ELF-1 (cell line): ENCODE data around the gene FAM171A2.
A peak's percentile ranks its signal among the peaks of the same experiment; 100 is the strongest.
"Not testable (repeated sequence)": the region's sequence is repeated elsewhere in the genome, so short reads cannot be mapped to it uniquely, and the experiment has no call there.

ENCODE experiments used
- DNase-seq: peaks from one replicate; pipeline ENCODE4 v3.0.0-alpha.2; 2016; ENCODE audit warnings: low read depth, low spot score

The FAM171A2 gene

DNA sequence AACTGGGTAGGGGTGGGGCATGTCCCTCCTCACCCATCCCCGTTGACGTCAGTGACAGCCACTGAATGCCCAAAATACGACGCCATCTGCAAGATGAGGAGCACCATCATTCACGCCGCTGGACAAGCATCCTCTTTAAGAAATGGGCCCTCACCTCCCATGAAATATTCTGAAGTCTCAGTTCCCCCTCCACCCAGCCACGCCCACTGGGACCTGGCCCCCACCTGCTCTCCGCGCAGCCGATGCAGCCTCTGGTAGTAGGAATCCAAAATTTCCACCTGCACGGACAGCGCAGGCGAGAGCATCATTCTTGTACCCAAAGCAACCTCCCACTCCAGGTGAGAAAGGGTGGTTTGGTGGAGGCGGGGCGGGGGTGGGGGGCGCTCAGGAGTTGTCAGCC is 20.2 kb upstream of the FAM171A2 start:
- DNase-seq, result no peak

DNA sequence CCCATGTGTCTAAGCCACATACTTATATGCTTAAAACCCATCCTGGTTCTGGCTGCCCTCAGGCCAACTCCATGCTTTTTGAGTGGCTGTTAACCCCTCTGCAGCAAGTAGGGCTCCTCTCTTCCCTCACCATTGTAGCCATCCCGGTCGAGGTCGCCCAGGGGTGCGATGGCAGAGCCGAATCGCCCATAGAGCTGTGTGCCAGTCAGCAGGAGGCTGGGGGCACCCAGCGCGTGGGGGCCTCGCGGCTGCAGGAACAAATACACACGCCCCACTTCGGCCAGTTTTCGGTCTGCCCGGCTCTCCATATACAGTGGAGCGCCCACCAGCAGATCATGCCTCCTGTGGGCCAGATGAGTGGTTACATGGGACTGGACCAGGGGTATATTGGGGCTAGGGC is 19.7 kb upstream of the FAM171A2 start:
- DNase-seq, result no peak

DNA sequence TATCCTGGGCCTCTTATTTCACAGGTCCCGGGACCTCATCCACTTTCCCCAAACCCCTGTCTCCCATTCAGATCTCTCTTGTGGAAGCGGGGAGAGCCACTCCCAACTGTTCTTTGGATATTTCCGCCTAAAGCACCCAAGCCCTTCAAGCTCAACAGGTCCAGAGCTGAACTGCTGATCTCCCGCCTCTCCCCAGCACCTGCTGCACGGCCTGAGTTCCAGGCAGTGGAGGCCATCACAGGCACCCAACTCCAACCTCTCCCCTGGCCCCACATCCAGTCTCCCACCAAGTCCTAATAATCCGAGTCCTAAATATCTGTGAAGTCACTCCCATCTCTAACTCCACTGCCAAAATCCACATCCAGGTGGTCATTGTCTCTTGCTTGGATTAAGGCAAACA is 19.3 kb upstream of the FAM171A2 start:
- DNase-seq, result no peak

DNA sequence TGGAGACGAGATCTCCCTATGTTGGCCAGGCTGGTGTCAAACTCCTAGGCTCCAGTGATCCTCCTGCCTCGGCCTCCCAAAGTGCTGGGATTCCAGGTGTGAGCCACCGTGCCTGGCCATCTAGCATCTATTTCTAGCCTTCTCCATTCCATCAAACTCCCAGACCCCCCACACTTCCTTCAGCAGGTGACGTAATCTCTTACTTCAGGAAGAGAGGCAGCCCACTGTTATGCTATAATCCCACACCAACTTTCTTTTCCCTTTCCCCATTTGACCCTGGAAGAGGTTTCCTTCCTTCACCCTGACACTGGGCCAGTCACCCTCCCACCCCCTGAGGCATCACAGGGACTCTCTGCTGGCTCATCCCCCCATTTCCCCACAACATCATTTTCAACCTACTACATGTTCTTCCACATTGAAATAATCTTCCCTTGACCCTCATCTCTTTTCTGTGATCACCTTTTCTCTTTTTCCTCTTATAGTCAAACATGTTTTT is 18.2 kb upstream of the FAM171A2 start:
- DNase-seq, result no peak

DNA sequence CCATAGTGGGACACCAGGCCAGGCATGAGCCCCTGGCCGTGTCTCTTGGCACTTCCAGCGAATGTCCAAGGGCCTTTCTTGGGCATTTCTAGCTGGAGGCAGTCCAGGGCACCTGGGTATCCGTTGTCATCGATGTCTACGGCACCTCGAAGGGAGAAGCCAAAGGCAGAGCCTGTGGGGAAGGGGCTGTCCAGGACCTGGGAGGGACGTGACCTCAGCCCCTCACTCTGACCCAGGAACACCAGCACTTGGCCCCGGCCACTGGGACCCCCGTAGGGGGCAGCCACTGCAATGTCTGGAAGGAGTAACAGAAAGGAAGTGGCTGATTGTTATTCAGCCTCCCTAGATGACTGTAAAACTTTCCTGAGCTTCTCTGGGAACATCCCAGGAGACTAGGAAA is 17.1 kb upstream of the FAM171A2 start:
- DNase-seq, result no peak

GRCh38 chr17:44379887-44380286 is 16.2 kb upstream of the FAM171A2 start:
- no peak for DNase-seq

- no peak for DNase-seq
Observed at GRCh38 chr17:44378171-44378705, 14.6 kb upstream of the FAM171A2 start.

DNA sequence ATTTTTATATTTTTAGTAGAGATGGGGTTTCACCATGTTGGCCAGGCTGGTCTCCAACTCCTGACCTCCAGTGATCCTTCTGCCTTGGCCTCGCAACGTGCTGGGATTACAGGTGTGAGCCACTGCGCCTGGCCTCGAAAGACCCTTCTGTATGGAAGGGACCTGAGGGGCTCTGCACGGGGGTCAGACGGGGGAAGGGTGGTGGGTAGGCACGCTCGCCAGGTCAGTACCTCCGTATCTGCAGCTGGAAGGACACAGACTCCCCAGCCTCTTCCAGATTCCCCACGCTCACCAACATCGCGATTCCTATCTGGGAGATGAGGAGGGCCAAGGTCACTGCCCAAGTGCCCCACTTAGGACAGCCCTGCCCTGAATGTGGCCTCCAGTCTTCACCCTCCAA is 13.1 kb upstream of the FAM171A2 start:
- DNase-seq, result no peak

GRCh38 chr17:44376124-44376523 is 12.5 kb upstream of the FAM171A2 start:
- peak; percentile 75 for DNase-seq

- DNase-seq, result peak; percentile 55
Observed at GRCh38 chr17:44375196-44376017, 11.8 kb upstream of the FAM171A2 start.

DNA sequence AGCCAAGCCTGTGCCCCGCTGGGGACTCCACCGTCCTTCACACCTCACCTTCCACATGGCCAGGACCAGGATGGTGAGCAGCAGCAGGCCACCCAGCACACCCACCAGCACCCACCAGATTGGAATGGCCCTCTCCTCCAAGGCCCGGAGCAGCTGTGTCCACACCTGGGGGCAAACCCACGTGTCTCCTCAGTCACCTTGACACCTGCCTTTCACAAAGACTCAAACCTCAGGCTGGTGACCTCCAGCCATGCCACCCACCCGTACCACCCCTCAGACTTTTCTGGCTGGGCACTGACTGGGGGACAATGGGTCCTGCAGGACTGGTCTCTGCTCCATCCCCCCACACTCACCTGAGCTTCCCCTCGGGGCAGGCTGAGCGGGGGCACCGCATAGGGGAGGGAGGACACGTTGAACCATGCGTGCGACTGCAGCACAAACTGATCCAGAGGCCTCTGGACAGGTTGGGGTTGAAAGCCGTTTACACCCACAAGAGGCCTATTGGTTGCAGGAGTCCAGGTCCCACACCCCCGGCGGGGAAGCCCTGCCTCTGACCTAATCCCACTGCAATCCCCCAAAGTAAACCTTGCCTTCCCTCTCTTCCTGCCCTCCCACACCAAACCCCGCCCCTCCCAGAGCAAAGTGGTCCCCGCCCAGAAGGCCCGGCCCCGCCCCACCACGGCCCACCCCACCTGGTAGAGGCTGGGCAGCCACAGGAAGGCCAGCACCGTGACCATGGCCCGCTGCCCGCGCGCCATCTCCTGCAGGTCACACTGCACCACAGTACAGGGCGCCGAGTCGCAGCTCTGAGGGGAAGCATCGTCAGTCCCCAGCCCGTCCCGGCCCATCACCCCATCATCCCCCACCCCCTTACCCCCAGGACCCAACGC is 10.9 kb upstream of the FAM171A2 start:
- DNase-seq, result peak; percentile 57

GRCh38 chr17:44372036-44372435 is 8.4 kb upstream of the FAM171A2 start:
- no peak for DNase-seq

GRCh38 chr17:44369414-44370023 is 5.9 kb upstream of the FAM171A2 start:
- peak; percentile 71 for DNase-seq

GRCh38 chr17:44368391-44369243 is 5.0 kb upstream of the FAM171A2 start:
- DNase-seq, result not testable (repeated sequence)

GRCh38 chr17:44367231-44367979 is 3.8 kb upstream of the FAM171A2 start:
- DNase-seq, result no peak

DNA sequence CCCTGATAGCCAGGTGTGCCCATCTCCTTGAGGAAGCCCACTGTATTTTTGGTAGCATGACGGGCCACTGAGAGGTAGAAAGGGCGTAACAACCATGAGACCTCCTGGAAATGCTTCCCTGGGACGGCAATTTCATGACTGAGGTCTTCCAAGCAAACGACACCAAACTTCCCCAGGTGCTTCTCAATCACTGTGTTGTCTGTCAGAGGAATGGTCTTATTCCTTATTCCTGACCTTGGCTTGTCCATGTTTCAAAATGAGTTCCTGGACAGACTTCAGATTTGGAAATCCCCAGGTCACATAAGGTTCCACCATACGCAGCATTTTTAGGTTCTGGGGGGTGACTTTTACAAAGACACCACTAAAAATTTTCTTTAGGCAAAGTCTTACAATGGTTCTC is 1.4 kb upstream of the FAM171A2 start:
- not testable (repeated sequence) for DNase-seq

GRCh38 chr17:44362949-44363612 is 572 bp downstream of the FAM171A2 start:
- peak; percentile 26 for DNase-seq

- DNase-seq, result no peak
Observed at GRCh38 chr17:44362459-44362948, 1.1 kb downstream of the FAM171A2 start.
